ENCODE measurements around the gene CDCA8. TPM values are rescaled to one million over a fixed set of nuclear protein-coding genes. Genes with fewer than 3 reads are reported as not detected.
A peak's percentile ranks its signal among the peaks of the same experiment; 100 is the strongest.

The CDCA8 gene
- total RNA-seq, result 1 to 10 TPM; 3.4 to 5.8 TPM
- 10 to 100 TPM; 12.9 to 32.6 (median 16.4) TPM for polyA plus RNA-seq (ENCODE audit: insufficient read length in 6 of 6)
- long read RNA-seq, donor 1, transcript CDCA8-202 (10 exons, 2,469 nt), result major isoform, 11 of 22 reads
- long read RNA-seq, donor 1, partial matches to known transcripts, result 5 of 22 reads
- long read RNA-seq, donor 1, other reads (novel, unspliced or antisense), result 5 of 22 reads
- long read RNA-seq, donor 2, partial matches to known transcripts, result 11 of 16 reads
- long read RNA-seq, donor 2, other reads (novel, unspliced or antisense), result 0 of 16 reads
- long read RNA-seq, donor 3, transcript CDCA8-202 (10 exons, 2,469 nt), result major isoform, 5 of 6 reads
- long read RNA-seq, donor 3, partial matches to known transcripts, result 0 of 6 reads
- long read RNA-seq, donor 3, other reads (novel, unspliced or antisense), result 0 of 6 reads
- long read RNA-seq, donor 4, partial matches to known transcripts, result 3 of 4 reads
- long read RNA-seq, donor 4, other reads (novel, unspliced or antisense), result 0 of 4 reads
- long read RNA-seq, donor 5, partial matches to known transcripts, result 0 of 1 reads
- long read RNA-seq, donor 5, other reads (novel, unspliced or antisense), result 0 of 1 reads
- long read RNA-seq, donor 6, transcript CDCA8-202 (10 exons, 2,469 nt), result major isoform, 8 of 9 reads
- long read RNA-seq, donor 6, partial matches to known transcripts, result 0 of 9 reads
- long read RNA-seq, donor 6, other reads (novel, unspliced or antisense), result 0 of 9 reads
- long read RNA-seq, donor 7, partial matches to known transcripts, result 0 of 5 reads
- long read RNA-seq, donor 7, other reads (novel, unspliced or antisense), result 0 of 5 reads
- long read RNA-seq, donor 8, partial matches to known transcripts, result 0 of 4 reads
- long read RNA-seq, donor 8, other reads (novel, unspliced or antisense), result 0 of 4 reads
- long read RNA-seq, donor 9, result 0 reads
- long read RNA-seq, donor 10, partial matches to known transcripts, result 0 of 2 reads
- long read RNA-seq, donor 10, other reads (novel, unspliced or antisense), result 1 of 2 reads
- long read RNA-seq, donor 11, partial matches to known transcripts, result 0 of 3 reads
- long read RNA-seq, donor 11, other reads (novel, unspliced or antisense), result 0 of 3 reads
- long read RNA-seq, donor 12, partial matches to known transcripts, result 5 of 7 reads
- long read RNA-seq, donor 12, other reads (novel, unspliced or antisense), result 0 of 7 reads

GRCh38 chr1:37692078-37692833 is at the start of gene CDCA8:
CDCA8 (plus strand) TSS chr1:37692516; CDS start chr1:37692691, 175 bp downstream.
- intact Hi-C loops (cut with DNase I), result no loop called here
- Histone ChIP-seq H3K9me3 (no peaks in the 10 kb centered on the region), H3K4me1 (peaks cover 20 to 36% of the 10 kb centered on the region in 2 donors), H3K27me3 (no peaks in the 10 kb centered on the region), H3K4me3 (peak within 1 kb of the TSS; percentile 57 to 74), H3K27ac (peak within 1 kb of the TSS in 1 of 2 donors; percentile 82), H3K36me3 (peaks cover 0 to 17% of the 10 kb centered on the region in 2 donors)
- TF ChIP-seq CTCF (IDR thresholded peaks at IDR 0.05), result peak; percentile 23 to 70
- ATAC-seq, result peak; percentile 95
- peak; percentile 96 to 99 (median 98) for DNase-seq

- Histone ChIP-seq H3K36me3 (no peaks in the 10 kb centered on the region), H3K9me3 (peaks cover 0 to under 1% of the 10 kb centered on the region in 2 donors), H3K27ac (no peak overlapping the region), H3K4me3 (no peak overlapping the region), H3K4me1 (no peaks in the 10 kb centered on the region), H3K27me3 (peaks cover 0 to 44% of the 10 kb centered on the region in 2 donors)
- TF ChIP-seq CTCF (IDR thresholded peaks at IDR 0.05), result no peak
- ATAC-seq (no peak), DNase-seq (no peak)
- intact Hi-C loops (cut with DNase I), result no loop called here
These were observed 45.0 kb upstream of the CDCA8 start for GRCh38 chr1:37647281-37647680.

- intact Hi-C loops (cut with DNase I), result no loop called here
- ATAC-seq (no peak), DNase-seq (peak in 1 of 4 donors; percentile 10)
- Histone ChIP-seq H3K27ac (no peak overlapping the region), H3K36me3 (no peaks in the 10 kb centered on the region), H3K4me1 (no peaks in the 10 kb centered on the region), H3K27me3 (peaks cover 0 to 24% of the 10 kb centered on the region in 2 donors), H3K9me3 (no peaks in the 10 kb centered on the region), H3K4me3 (no peak overlapping the region)
- no peak for TF ChIP-seq CTCF (IDR thresholded peaks at IDR 0.05)
These were observed 42.1 kb upstream of the CDCA8 start for GRCh38 chr1:37650173-37650572.

GRCh38 chr1:37650721-37651120 is 41.6 kb upstream of the CDCA8 start:
- Histone ChIP-seq H3K4me3 (no peak overlapping the region), H3K9me3 (no peaks in the 10 kb centered on the region), H3K27me3 (peaks cover 0 to 19% of the 10 kb centered on the region in 2 donors), H3K4me1 (no peaks in the 10 kb centered on the region), H3K36me3 (no peaks in the 10 kb centered on the region), H3K27ac (no peak overlapping the region)
- no peak for DNase-seq
- no peak for ATAC-seq
- intact Hi-C loops (cut with DNase I), result no loop called here
- no peak for TF ChIP-seq CTCF (IDR thresholded peaks at IDR 0.05)

Data from left lung (tissue), 14 donors.